Dedifferentiated amniotic fluid mesenchymal stem cell (primary cell): ENCODE results near the gene OSGEPL1.
"Not testable (repeated sequence)": the region's sequence is repeated elsewhere in the genome, so short reads cannot be mapped to it uniquely, and the experiment has no call there.

Experiments
- DNase-seq: peaks from one replicate; pipeline ENCODE4 v3.0.0-alpha.2; 2016; ENCODE audit errors: extremely low spot score

OSGEPL1 gene

DNA sequence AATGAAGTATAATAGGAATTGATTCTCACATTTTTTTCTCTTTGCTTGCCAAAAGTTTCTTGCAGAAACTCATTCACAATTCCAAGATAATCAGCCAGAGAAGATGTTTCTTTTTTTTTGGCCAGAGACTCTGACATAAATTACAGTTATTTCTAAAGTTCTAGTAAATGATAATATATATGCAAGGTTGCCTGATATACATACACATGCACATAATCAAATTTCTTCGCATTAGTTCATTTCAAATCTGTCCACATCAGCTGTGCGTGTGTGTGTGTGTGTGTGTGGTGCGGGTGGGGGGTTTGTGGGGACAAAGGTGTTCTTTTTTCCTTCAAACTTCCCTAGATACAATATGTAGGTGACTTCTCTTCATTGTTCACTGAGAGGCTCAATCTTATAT is 33.2 kb downstream of the OSGEPL1 start:
- no peak for DNase-seq

DNA sequence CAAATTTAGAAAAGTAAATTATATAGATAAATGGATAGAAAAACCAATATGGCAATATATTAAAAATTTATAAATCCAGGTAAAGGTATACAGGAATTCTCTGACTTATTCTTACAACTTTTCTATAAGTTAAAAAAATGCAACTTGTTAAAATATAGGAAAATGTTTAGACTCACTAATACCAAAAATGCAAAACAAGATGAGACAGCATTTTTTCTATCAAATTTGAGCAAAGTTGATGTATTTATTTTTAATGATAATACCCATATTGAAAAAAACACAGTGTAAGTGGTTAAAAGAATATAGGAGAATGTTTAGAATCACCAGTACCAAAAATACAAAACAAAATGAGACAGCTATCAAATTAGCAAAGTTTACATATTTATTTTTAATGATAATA is 35.7 kb downstream of the OSGEPL1 start:
- DNase-seq = no peak

DNA sequence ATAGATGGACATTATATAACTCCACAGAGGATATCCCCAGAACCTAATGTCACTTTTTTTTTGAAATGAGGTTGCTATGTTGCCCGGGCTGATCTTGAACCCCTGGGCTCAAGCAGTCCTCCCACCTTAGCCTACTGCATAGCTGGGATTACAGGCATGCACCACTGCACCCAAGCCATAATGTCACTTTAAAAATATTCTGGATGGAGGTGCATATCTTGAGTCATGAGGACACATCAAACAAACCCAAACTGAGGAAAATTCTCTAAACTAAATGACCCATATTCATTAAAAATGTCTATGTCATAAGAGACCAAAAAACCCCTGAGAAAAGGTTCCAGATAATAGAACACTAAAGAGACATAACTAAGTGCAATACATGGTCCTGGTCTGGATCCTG is 36.3 kb downstream of the OSGEPL1 start:
- DNase-seq = no peak

DNA sequence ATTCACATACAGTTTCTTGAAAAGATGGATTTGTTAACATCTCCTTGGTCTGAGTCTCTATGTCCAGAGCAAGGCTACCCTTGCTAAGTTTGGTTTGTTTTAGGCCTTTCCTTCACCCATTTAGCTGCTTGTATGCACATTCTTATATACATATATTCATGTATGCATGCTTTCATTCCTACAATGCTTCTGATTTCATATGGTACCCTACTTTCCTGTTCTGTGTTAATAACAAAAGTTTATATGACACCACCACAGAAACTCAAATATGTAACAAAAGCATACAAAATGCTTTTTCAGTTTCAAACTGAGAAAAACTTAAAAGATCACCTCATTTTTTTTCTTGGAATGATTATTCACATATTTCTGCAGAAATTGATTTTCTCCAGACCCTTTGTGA is 39.4 kb downstream of the OSGEPL1 start:
- no peak for DNase-seq

DNA sequence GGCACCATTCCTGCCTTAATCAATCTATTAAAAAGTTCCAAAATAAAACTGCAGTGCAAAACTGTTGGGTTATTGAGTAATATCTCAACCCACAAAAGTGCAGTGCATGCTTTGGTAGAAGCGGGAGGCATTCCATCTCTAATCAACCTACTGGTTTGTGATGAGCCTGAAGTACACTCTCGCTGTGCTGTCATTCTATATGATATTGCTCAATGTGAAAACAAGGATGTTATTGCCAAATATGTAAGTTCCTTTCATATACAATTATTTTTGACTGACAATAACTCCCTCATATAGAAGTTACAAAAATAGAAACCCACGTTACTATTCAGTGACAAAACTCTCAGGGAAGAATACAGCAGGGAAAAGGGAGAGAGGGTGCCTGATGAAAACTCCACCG is 43.0 kb downstream of the OSGEPL1 start:
- DNase-seq = no peak

DNA sequence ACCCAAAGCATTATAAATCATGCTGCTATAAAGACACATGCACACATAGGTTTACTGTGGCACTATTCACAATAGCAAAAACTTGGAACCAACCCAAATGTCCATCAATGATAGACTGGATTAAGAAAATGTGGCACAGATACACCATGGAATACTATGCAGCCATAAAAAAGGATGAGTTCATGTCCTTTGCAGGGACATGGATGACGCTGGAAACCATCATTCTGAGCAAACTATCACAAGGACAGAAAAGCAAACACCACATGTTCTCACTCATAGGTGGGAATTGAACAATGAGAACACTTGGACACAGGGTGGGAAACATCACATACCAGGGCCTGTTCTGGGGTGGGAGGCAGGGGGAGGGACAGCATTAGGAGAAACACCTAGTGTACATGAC is 45.0 kb downstream of the OSGEPL1 start:
- DNase-seq = not testable (repeated sequence)

DNA sequence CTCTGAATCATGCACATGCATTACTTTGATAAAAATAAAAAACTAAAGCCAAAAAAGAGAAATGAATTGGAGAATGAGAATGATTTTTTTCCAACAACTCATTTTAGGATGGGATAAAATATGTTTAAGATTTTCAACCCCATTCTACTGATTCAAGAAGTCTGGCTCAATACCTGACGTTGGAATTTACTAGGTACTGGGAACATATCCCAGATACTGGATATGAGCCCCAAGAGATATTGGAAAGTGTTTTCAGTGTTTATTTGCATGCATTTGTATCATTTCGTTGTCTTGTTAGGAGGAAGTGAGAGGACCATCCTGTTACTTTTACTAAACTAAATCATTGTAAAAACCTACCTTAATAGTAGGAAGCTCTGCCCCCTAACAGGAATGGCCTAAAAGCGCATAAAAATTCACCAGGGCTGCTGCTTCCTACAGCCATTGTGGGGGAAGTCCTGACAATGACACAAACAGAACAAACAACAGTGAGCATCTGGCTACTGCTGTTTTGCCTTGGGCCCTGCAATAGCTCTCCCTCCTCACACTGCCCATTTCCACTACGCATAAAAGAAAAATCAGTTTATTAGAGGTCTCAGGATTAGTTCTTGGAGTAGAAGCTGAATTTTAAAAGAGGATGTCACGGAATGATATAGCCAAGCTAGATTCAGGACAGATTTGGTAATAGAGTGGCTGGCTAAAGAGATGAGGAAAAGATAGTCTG is 52.9 kb downstream of the OSGEPL1 start:
- no peak for DNase-seq

DNA sequence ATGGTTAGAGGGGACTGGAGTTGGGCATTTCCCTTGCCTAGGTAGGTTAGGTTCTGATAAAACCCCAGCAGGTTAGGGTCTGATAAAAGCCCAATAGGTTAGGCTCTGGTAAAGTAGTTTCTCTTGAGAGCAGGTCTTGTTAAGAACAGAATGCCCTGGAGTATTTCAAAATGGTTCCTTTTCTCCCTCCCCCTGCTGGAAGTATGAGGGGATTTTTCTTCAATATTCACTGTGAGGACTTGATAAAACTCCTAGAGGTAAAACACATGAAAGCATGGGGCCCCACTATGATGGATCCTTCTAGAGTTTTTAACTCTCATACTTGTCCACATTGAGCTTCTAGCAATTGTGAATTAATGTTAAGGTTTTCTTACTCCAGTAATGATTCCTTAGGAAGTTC is 60.5 kb downstream of the OSGEPL1 start:
- DNase-seq = no peak

DNA sequence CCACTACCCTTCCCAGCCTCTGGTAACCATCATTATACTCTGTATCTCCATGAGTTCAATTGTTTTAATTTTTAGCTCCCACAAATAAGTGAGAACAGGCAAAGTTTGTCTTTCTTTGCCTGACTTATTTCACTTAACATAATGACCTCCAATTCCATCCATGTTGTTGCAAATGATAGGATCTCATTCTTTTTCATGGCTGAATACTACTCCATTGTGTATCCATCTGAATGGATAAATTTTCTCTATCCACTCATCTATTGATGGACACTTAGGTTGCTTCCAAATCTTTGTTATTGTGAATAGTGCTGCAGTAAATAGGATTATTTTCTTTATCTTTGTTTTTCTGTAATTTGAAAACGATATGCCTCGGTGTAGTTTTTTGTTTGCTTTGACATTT is 61.9 kb downstream of the OSGEPL1 start:
- DNase-seq = no peak

DNA sequence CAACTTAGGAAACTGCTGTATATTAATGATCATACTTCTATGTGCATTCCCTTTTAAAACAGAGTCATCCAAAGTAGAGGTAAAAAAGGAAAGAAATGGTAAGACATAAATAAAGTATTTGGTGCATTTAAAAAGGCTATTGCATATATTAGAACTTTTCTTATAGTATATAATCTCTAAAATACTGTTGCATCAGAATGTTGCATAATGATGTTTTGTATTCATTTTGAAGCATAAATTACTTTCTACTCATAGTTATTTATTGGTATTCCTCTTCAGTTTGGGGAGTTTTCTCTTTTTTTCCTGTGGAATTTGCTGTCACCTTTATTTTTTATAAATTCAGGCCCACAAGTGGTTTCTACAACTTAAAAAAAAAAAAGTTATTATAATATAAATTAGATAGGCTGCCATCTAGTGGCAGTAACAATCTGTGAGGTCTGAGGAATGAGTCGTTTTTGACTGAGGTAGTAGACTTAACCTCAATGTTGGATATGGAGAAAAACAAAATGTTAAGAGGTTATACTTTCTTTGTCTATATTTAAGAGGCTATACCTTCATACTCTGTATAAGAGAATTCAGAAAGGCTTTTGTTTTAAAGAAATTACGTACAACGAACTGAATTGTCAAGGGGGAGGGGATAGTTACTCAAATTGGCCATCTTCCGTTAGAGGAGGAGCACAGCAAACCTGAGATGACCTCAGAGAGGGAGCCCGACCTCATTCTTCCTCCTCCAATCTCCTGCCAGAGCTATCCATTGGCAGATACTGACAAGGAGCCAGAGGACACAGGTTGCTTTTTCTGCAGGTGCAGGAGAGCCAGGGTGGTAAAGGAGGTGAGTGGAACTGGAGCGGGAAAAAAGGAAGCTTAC is 64.3 kb downstream of the OSGEPL1 start:
- DNase-seq = peak; percentile 64
